NB4 (cell line): ENCODE measurements around the gene TSPYL1.

Experiments used
- POLR2A ChIP-seq: IDR thresholded peaks from 2 replicates; pipeline ENCODE4 v1.6.1; 2011; ENCODE audit warnings: mild to moderate bottlenecking; ENCODE audit not compliant: insufficient read length; ENCODE audit errors: extremely low read depth
- TF ChIP-seq, protein P1 (sequence below): IDR thresholded peaks from one replicate; pipeline ENCODE4 v1.5.1; 2012; ENCODE audit warnings: low read depth, low read length

DNA sequence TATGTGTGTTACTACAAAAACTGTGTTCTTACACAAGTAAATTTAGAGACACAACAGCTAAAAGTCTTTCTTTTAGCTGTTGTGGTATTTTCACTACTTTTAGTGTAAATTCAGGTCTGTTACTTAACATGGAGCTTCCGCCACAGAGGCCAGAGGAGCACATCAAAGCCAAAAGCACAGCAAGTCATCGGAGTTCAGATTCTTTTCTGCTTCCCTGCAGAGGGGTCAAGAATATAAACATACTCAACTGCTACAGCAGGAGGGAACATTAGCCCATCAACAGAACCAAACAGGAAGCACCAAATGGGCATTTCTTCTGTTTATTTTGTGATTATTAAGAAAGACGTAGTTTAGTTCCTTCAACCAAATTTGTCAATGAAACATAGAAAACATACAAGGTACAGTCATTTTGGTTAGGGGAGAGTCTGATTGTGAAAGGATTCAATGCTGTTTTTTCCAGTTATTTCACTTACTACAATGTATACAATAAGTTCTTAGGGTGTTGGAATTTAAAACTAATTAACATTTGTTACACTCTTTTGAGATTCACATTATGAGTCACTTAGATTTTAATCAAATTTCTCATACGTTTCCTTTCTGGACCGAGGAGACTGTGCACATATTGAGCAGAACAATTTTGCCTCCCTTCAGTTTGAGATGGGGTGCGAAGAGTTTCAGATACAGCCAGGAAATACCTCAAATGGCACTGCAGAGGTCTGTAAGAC, 48.2 kb upstream of the TSPYL1 start:
- TF ChIP-seq, protein P1, sequence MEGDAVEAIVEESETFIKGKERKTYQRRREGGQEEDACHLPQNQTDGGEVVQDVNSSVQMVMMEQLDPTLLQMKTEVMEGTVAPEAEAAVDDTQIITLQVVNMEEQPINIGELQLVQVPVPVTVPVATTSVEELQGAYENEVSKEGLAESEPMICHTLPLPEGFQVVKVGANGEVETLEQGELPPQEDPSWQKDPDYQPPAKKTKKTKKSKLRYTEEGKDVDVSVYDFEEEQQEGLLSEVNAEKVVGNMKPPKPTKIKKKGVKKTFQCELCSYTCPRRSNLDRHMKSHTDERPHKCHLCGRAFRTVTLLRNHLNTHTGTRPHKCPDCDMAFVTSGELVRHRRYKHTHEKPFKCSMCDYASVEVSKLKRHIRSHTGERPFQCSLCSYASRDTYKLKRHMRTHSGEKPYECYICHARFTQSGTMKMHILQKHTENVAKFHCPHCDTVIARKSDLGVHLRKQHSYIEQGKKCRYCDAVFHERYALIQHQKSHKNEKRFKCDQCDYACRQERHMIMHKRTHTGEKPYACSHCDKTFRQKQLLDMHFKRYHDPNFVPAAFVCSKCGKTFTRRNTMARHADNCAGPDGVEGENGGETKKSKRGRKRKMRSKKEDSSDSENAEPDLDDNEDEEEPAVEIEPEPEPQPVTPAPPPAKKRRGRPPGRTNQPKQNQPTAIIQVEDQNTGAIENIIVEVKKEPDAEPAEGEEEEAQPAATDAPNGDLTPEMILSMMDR = no peak
- TF ChIP-seq POLR2A = no peak
